Esophagus squamous epithelium (tissue), 4 donors: Measurements from ENCODE around the gene TMEM170A.

Source experiments
- CTCF ChIP-seq, 6 experiments: fragments of 450-650 bp in 4 of 6; fragments of 200-600 bp in 2 of 6; sonication (generic) in 2 of 6; IDR thresholded peaks; one replicate each; pipeline ENCODE4 v1.5.1; 2016 to 2019; ENCODE audit warnings: antibody characterized with exemption in 6 of 6, mild to moderate bottlenecking in 4 of 6, moderate library complexity in 4 of 6
- POLR2A ChIP-seq, 4 donors: fragments of 450-650 bp; IDR thresholded peaks; one replicate each; pipeline ENCODE4 v1.6.1; 2017; ENCODE audit warnings: antibody characterized with exemption in 4 of 4, mild to moderate bottlenecking in 4 of 4, moderate library complexity in 3 of 4

DNA sequence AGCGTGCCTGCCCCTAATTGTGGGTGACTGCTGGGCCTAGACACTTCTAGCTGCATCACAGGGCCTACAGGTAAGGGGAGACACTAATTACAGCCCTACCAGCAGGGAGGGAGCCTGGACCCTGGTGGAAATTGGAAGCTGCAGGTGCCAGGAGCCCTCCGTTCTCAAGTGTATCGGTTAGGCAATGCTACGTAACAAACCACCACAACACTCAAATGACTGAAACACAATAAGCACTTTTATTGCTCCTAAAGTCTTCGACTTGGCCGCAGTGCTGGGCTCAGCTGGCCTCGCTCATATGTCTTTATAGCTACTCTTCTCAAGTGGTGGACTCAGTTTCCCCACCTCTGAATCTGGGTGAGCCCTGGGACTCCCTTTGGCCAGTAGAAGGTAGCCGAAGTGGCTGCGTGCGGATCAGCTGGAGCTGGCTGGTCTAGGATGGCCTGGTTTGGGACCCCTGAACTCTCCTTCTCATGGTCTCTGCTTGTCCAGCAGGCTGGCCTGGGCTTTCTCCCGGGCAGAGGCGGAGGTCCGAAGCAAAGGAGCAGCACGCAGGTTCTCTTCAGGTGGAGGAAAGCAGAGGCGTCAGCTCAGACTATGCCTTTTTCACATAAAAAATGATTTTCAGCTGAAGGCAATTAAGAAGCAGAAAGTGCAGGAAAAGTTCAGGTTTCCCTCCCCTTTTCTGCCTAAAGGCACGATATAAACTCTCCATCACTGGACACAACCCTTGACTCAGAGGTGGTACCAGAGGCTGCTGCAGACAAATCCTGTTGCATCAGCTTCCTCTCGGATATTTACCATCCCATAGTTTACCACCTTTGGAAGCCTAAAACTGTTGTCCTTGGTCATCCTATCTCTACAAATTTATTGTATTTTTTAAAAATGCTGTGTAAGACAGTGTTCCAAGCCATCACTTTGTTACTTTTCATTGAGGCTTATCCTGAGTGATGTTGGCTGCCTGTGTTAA lies 8.7 kb upstream of the TMEM170A start:
- TF ChIP-seq CTCF (IDR thresholded peaks at IDR 0.05) (no peak), POLR2A (IDR thresholded peaks at IDR 0.05) (no peak)
